ENCODE measurements around the gene C1QTNF5. TPM values are rescaled to one million over a fixed set of nuclear protein-coding genes. Genes with fewer than 3 reads are reported as not detected.

Gene C1QTNF5
- total RNA-seq, 1 donor: 5.3 TPM

DNA sequence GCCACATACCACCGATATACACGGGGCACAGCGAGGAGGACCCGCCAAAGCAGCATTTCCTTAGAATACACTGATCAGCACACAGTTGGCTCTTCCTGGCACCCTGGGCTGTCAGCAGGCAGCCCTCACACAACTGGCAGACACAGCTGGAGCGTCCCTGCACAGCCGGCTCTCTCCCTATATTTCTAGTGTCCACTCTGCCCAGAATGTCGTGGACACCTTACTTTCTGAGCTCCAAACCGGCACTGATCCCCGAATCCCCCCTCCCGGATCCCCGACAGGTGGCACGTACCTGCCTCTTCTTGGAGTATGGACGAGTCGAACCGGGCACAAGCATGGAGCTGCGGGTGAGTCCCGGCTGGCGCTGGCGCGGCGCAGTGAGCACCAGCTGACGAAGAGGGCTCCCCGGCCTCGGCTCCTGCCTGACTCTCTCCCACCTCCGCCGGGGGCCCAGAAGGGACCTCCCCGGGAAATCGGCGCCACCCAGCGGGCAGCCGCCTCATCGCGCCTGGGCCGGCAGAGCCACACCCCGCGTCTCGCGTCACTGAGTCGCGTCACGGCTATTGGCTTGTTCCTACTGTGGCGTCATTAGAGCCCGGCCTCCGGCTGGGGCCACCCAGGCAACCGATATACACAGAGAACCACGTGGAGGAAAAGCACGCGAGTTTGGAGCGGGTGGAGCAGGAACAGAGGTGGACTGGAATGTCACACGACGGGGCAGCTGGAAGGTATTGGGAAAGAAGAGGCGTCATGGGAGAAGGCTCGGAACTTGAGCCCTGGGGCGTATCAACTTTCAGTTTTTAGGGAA, 40.7 kb upstream of the C1QTNF5 start, which contains the start of gene USP2:
TSS of gene USP2 (minus strand) at position 510 of the 808 bp plus-strand sequence. CDS start 8,210 bp downstream, outside the sequence.
- peak within 1 kb of the TSS; percentile 68 for H3K4me3 ChIP-seq (ENCODE audit: low read depth, low read length)
- DNase-seq (ENCODE audit: low read depth): peak; percentile 95
- TF ChIP-seq, protein P1, sequence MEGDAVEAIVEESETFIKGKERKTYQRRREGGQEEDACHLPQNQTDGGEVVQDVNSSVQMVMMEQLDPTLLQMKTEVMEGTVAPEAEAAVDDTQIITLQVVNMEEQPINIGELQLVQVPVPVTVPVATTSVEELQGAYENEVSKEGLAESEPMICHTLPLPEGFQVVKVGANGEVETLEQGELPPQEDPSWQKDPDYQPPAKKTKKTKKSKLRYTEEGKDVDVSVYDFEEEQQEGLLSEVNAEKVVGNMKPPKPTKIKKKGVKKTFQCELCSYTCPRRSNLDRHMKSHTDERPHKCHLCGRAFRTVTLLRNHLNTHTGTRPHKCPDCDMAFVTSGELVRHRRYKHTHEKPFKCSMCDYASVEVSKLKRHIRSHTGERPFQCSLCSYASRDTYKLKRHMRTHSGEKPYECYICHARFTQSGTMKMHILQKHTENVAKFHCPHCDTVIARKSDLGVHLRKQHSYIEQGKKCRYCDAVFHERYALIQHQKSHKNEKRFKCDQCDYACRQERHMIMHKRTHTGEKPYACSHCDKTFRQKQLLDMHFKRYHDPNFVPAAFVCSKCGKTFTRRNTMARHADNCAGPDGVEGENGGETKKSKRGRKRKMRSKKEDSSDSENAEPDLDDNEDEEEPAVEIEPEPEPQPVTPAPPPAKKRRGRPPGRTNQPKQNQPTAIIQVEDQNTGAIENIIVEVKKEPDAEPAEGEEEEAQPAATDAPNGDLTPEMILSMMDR (IDR thresholded peaks at IDR 0.05; ENCODE audit: insufficient read depth, low read length): peak; percentile 80

DNA sequence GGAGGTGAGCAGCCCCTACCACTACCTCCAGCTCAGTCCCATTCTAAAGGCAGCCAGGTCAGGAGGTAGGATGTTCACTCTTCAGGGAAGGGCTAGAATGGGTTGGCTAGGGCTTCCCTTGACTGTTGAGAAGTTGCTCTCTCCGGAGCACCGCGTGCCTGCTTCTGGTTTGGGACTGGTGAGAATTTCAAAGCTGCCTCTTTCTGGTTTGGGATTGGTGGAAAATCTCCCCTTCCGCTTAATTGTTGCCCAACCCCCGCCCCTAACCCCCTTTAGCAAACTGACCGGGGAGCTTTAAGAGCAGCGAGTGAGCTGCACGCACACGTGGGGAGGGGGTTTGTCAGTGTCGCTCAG, 40.1 kb upstream of the C1QTNF5 start:
- DNase-seq (ENCODE audit: low read depth): no peak
- TF ChIP-seq, protein P1 (IDR thresholded peaks at IDR 0.05; ENCODE audit: insufficient read depth, low read length): no peak
- peak overlapping the region; percentile 68 for H3K4me3 ChIP-seq (ENCODE audit: low read depth, low read length)

DNA sequence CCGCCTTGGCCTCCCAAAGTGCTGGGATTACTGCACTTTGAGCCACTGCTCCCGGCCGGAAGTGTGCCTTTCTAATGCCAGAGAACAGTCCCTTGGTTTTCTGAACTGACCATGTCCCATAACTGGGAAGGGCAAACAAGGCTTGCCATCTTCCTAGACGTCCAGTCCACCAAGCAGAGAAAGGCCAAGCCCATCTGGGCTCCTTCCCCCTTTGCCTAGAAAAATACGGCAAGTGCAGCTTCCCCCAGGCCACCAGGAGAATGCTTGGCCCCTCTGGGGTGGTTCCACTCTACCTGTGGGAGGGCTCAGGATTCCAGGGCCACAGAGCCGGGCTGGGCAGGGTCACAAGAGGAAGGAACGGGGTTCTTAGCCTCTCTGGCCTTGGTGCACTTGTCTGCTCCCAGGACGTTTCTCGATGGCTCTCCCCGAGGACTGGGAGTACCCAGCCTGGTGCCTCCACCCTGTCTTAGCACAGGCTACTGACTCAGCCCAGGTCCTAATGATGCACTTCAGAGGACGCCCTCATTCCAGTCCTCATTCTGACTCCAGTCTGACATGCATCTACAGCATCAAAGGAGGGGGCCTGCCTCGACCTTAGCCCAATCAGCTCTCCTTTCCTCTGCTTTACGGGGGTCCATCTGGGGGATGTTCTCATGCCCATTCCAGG, 39.6 kb upstream of the C1QTNF5 start:
- TF ChIP-seq, protein P1 (IDR thresholded peaks at IDR 0.05; ENCODE audit: insufficient read depth, low read length): no peak
- no peak for DNase-seq (ENCODE audit: low read depth)
- H3K4me3 ChIP-seq (ENCODE audit: low read depth, low read length): no peak overlapping the region

DNA sequence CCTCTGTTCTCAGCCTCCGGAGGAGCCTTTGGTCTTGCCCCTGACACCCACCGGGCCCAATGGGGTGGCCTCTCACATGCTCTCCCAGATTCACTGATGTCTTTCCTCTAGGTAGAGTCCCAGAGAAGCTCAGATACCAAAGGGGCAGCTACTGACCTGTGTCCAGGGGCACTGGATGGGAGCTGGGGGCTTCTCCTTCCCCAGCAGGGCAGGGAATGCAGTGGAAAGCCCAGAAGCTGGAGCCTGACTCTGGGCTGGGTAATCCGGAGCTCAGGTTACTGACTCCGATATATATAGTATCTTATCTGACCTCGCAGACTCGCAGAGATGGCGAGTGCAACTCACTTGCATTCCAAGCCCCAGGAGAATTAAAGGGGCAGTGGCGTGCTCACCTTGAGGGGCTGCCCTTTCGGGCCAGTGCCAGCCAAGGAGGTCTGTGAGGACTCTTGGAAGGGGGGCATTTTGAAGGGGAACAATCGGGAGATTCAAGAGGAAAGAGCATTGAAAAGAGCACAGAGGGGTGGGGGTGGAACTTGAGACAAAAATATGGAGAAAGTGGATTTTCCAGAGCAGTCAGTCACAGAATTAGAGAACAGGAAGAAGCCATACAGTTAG, 38.3 kb upstream of the C1QTNF5 start:
- TF ChIP-seq, protein P1 (IDR thresholded peaks at IDR 0.05; ENCODE audit: insufficient read depth, low read length): no peak
- DNase-seq (ENCODE audit: low read depth): no peak
- H3K4me3 ChIP-seq (ENCODE audit: low read depth, low read length): no peak overlapping the region

DNA sequence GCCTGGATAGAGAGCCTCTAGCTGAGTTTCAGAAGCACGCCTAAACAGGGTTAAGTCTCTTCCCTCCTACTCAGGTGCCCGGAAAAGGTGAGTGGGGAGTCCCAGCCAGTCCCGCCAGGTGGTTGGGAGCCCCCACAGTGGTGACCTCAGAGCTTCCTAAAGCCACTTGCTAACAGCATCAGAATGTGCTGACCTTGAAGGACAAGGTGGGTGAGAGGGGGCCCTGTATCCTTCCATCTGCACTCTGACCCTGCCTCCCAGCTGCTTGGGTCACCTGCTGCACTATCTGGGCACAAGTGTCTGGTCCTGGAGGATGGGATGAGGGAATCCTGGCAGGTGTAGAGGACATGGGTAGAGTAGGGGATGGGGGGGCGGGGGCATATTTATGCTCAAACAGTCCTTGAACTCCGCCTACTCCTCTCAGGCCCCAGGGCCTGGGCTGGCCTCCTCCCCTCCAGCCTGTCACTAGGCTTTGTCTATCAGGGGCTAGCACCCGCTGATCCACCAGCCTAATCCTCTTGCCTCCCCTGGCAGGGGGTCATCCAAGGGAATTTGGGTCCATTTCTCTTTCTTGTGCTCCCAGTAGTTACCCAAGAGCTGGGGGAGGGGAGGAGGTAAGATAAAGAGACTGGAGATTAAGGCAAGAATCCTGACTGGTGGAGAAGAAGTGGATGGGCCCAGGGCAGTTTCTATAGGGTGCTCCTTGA, 37.4 kb upstream of the C1QTNF5 start:
- no peak overlapping the region for H3K4me3 ChIP-seq (ENCODE audit: low read depth, low read length)
- TF ChIP-seq, protein P1 (IDR thresholded peaks at IDR 0.05; ENCODE audit: insufficient read depth, low read length): no peak
- DNase-seq (ENCODE audit: low read depth): no peak

DNA sequence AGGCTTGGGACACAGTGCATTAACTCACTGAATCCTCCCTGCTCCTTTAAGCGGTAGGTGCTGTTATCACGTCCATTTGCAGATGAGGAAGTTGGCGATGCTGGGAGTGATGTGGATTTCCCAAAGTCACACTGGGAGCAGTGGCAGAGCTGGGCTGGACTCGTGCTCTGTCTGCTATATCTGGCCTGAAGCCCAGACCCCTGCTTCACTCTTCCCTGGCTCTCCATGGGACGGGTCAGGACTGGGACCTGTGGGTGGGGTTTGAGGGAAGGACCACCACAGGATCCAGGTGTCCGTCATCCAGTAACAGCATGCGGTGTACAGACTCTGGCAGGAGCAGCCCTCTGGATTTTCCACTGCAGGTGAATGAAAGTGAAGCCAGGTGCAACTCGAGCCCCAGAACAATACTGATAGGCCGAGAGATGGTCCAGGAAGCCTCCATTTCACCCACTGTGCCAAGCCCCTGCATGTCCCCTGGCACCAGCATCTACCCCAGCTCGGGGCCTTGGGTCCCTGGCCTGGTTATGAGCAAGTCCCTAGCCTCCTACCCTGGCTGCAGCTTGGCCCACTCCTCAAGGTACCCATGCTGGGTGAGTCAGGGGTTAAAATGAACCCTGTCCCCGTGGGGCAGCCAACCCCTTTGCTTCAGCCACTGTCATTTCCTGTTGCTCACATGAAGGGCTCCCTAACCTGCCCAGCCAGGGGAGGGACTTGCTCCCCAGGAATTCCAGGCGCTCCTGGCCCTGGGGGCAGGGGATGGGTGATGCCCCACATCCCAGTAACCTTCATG, 36.6 kb upstream of the C1QTNF5 start:
- H3K4me3 ChIP-seq (ENCODE audit: low read depth, low read length): no peak overlapping the region
- no peak for DNase-seq (ENCODE audit: low read depth)
- TF ChIP-seq, protein P1 (IDR thresholded peaks at IDR 0.05; ENCODE audit: insufficient read depth, low read length): no peak
